Nephron (organoid): ENCODE measurements around the gene C17orf114.

ENCODE experiments used
- H3K27ac Mint-ChIP-seq, 3 experiments: 2 replicates each; pipeline ENCODE4 v1.8.0; 2020; ENCODE audit warnings: mixed read lengths in 3 of 3, mild to moderate bottlenecking in 2 of 3, moderate library complexity in 1 of 3
- H3K27me3 Mint-ChIP-seq: 2 replicates; pipeline ENCODE4 v1.8.0; 2021; ENCODE audit warnings: low read depth, mild to moderate bottlenecking, moderate library complexity, mixed read lengths
- H3K36me3 Mint-ChIP-seq: 2 replicates; pipeline ENCODE4 v1.8.0; 2020; ENCODE audit warnings: low read depth, mixed read lengths
- H3K4me1 Mint-ChIP-seq: 2 replicates; pipeline ENCODE4 v1.8.0; 2020; ENCODE audit warnings: mixed read lengths
- H3K4me3 Mint-ChIP-seq, 3 experiments: 2 replicates each; pipeline ENCODE4 v1.8.0; 2020; ENCODE audit warnings: mild to moderate bottlenecking in 3 of 3, mixed read lengths in 3 of 3, moderate library complexity in 2 of 3
- H3K9me3 Mint-ChIP-seq: 2 replicates; pipeline ENCODE4 v1.8.0; 2020; ENCODE audit warnings: mixed read lengths
- TF ChIP-seq, protein P1 (sequence below), 3 experiments: fragments of 200-600 bp; sonication (generic); IDR thresholded peaks; one replicate each; pipeline ENCODE4 v1.5.0; 2021; ENCODE audit warnings: antibody characterized with exemption in 3 of 3; ENCODE audit not compliant: unreplicated experiment in 3 of 3

Gene C17orf114

GRCh38 chr17:4816826-4817225 lies 14.7 kb upstream of the C17orf114 start:
- Mint-ChIP-seq H3K9me3 (no peaks in the 10 kb centered on the region), H3K36me3 (peaks cover 20% of the 10 kb centered on the region), H3K4me3 (no peak overlapping the region), H3K27ac (no peak overlapping the region), H3K4me1 (no peaks in the 10 kb centered on the region), H3K27me3 (no peaks in the 10 kb centered on the region)
- TF ChIP-seq, protein P1, sequence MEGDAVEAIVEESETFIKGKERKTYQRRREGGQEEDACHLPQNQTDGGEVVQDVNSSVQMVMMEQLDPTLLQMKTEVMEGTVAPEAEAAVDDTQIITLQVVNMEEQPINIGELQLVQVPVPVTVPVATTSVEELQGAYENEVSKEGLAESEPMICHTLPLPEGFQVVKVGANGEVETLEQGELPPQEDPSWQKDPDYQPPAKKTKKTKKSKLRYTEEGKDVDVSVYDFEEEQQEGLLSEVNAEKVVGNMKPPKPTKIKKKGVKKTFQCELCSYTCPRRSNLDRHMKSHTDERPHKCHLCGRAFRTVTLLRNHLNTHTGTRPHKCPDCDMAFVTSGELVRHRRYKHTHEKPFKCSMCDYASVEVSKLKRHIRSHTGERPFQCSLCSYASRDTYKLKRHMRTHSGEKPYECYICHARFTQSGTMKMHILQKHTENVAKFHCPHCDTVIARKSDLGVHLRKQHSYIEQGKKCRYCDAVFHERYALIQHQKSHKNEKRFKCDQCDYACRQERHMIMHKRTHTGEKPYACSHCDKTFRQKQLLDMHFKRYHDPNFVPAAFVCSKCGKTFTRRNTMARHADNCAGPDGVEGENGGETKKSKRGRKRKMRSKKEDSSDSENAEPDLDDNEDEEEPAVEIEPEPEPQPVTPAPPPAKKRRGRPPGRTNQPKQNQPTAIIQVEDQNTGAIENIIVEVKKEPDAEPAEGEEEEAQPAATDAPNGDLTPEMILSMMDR (IDR thresholded peaks at IDR 0.05; ENCODE audit: unreplicated experiment in 3 of 3) = no peak

- Mint-ChIP-seq H3K27ac (no peak overlapping the region), H3K9me3 (no peaks in the 10 kb centered on the region), H3K27me3 (no peaks in the 10 kb centered on the region), H3K4me3 (no peak overlapping the region), H3K36me3 (peaks cover 28% of the 10 kb centered on the region), H3K4me1 (no peaks in the 10 kb centered on the region)
- TF ChIP-seq, protein P1 (IDR thresholded peaks at IDR 0.05; ENCODE audit: unreplicated experiment in 3 of 3) = peak in 2 of 3 experiments; percentile 21 to 32
Measured at GRCh38 chr17:4815043-4815675, 13.0 kb upstream of the C17orf114 start.

GRCh38 chr17:4812690-4813089 lies 10.6 kb upstream of the C17orf114 start:
- Mint-ChIP-seq H3K27me3 (no peaks in the 10 kb centered on the region), H3K9me3 (no peaks in the 10 kb centered on the region), H3K27ac (no peak overlapping the region), H3K36me3 (peaks cover 29% of the 10 kb centered on the region), H3K4me3 (no peak overlapping the region), H3K4me1 (peaks cover 5% of the 10 kb centered on the region)
- TF ChIP-seq, protein P1 (IDR thresholded peaks at IDR 0.05; ENCODE audit: unreplicated experiment in 3 of 3) = no peak

- H3K4me1 Mint-ChIP-seq = peaks cover 6% of the 10 kb centered on the region
- no peaks in the 10 kb centered on the region for H3K9me3 Mint-ChIP-seq
- no peaks in the 10 kb centered on the region for H3K27me3 Mint-ChIP-seq
- TF ChIP-seq, protein P1 (IDR thresholded peaks at IDR 0.05; ENCODE audit: unreplicated experiment in 3 of 3) = no peak
- no peak overlapping the region for H3K27ac Mint-ChIP-seq
- H3K36me3 Mint-ChIP-seq = peaks cover 29% of the 10 kb centered on the region
- H3K4me3 Mint-ChIP-seq = peak overlapping the region in 1 of 3 experiments; percentile 43
Measured at GRCh38 chr17:4811471-4811870, 9.3 kb upstream of the C17orf114 start.

DNA sequence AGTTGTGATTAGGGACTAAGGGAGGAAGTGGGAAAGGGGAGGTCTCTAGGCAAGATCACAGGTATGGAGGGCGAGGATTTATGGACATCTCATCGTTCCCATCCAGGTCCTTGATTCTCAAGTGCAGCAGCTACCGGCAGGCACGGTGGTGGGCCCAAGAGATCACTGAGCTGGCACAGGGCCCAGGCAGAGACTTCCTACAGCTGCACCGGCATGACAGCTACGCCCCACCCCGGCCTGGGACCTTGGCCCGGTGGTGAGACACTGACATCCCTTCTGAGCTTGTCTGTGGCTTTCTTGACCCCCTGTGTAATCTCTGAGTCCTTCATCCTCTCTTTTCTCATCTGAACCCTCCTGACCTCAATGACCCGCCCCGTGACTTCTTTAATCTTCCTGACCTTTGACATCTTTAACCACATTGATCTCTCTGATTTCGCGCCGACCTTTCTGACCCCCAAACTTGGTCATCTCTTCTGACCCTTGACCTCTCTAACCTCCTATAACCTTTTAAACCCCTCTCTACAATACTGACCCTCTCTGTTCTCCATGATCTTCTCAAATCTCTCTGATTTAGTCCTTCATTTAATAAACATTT lies 8.7 kb upstream of the C17orf114 start:
- H3K4me1 Mint-ChIP-seq = peaks cover 11% of the 10 kb centered on the region
- peaks cover 29% of the 10 kb centered on the region for H3K36me3 Mint-ChIP-seq
- H3K27ac Mint-ChIP-seq = peak overlapping the region in 1 of 3 experiments; percentile 39
- TF ChIP-seq, protein P1 (IDR thresholded peaks at IDR 0.05; ENCODE audit: unreplicated experiment in 3 of 3) = no peak
- H3K4me3 Mint-ChIP-seq = peak overlapping the region; percentile 38 to 68 (median 47)
- H3K9me3 Mint-ChIP-seq = no peaks in the 10 kb centered on the region
- no peaks in the 10 kb centered on the region for H3K27me3 Mint-ChIP-seq

GRCh38 chr17:4808378-4808767 lies 6.2 kb upstream of the C17orf114 start:
- H3K36me3 Mint-ChIP-seq = peaks cover 20% of the 10 kb centered on the region
- peak overlapping the region; percentile 65 to 83 (median 71) for H3K27ac Mint-ChIP-seq
- no peaks in the 10 kb centered on the region for H3K27me3 Mint-ChIP-seq
- peak overlapping the region; percentile 91 to 93 (median 92) for H3K4me3 Mint-ChIP-seq
- H3K9me3 Mint-ChIP-seq = no peaks in the 10 kb centered on the region
- peaks cover 11% of the 10 kb centered on the region for H3K4me1 Mint-ChIP-seq
- TF ChIP-seq, protein P1 (IDR thresholded peaks at IDR 0.05; ENCODE audit: unreplicated experiment in 3 of 3) = no peak
